Activated T-cell treated with anti-CD3 and anti-CD28 coated beads, Interleukin-2, amount 50 U/mL, for 4 hours (primary cell): ENCODE data around the gene INTS12. TPM values are rescaled to one million over a fixed set of nuclear protein-coding genes. Genes with fewer than 3 reads are reported as not detected.
"Not testable (repeated sequence)": the region's sequence is repeated elsewhere in the genome, so short reads cannot be mapped to it uniquely, and the experiment has no call there.

Experiments
- ATAC-seq, 2 donors: fragments of 200-7000 bp; cut with Tn5 transposase; one replicate each; pipeline ENCODE4 v1.10.0; 2021
- DNase-seq: peaks from one replicate; pipeline ENCODE4 v3.0.0-alpha.2; 2020
- H3K27me3 Mint-ChIP-seq: one replicate; pipeline ENCODE4 v1.8.0; 2021; ENCODE audit warnings: low read depth, mixed read lengths
- H3K36me3 Mint-ChIP-seq: one replicate; pipeline ENCODE4 v1.8.0; 2022; ENCODE audit warnings: mixed read lengths; ENCODE audit not compliant: insufficient read depth
- H3K4me1 Mint-ChIP-seq: one replicate; pipeline ENCODE4 v1.8.0; 2021; ENCODE audit warnings: low read depth, mixed read lengths
- H3K4me3 Mint-ChIP-seq: one replicate; pipeline ENCODE4 v1.8.0; 2021; ENCODE audit warnings: mild to moderate bottlenecking, moderate library complexity, mixed read lengths
- H3K9me3 Mint-ChIP-seq: one replicate; pipeline ENCODE4 v1.8.0; 2021; ENCODE audit warnings: mixed read lengths
- total RNA-seq, 3 donors: library from RNA; stranded (reverse); gene quantifications; one replicate each; pipeline ENCODE4 v1.2.1, GENCODE V29; 2021

INTS12 gene, protein sequence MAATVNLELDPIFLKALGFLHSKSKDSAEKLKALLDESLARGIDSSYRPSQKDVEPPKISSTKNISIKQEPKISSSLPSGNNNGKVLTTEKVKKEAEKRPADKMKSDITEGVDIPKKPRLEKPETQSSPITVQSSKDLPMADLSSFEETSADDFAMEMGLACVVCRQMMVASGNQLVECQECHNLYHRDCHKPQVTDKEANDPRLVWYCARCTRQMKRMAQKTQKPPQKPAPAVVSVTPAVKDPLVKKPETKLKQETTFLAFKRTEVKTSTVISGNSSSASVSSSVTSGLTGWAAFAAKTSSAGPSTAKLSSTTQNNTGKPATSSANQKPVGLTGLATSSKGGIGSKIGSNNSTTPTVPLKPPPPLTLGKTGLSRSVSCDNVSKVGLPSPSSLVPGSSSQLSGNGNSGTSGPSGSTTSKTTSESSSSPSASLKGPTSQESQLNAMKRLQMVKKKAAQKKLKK
- 10 to 100 TPM; 24.2 to 26.1 (median 25.2) TPM for total RNA-seq

DNA sequence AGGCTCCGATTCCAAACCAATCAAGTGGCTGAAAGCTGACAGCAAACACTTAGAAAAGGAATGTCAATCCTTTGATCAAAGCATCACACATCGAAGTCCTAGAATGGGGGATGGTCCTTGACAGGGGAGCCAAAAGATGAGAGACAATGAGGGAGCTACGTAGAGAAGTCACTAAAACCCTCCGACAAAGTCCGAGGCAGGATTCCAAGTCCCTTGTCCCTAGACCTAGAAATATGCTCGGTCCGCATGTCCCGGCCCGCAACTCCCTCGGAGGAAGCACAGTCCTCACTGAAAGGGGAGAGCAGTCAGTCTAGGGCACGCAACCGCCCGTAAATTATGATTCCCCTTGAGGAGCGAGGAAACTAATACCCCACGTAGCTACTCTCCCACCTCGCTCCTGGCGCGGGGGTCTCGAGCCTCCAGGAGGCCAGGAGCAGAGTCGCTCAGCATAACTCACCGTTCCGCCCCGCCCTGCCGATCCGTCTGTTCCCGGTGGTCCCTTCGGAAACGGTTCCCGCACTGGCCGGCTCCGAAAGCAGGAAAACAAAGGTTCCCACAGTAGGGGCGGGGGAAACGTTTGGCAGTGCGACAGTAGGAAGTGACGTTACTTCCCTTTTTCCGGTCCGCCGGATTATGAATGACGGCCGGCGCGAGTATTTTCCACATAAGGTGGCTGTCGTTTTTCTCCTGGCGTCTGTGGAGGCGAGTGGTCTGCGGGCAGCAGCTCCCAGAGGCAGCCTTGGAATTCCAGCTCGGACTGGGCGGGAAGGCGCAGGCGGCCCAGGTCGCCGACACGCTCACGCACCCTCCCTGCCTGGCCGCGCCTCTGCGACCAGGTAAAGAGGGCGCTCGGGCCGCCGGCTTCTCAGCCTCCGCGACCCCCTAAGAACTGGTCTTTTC lies at the start of gene INTS12, which contains the start of gene GSTCD:
INTS12 (minus strand) TSS at position 509 of the 900 bp plus-strand sequence. CDS start 8,684 bp downstream, outside the sequence.
GSTCD (plus strand) TSS at position 604 of the 900 bp plus-strand sequence. CDS start 8,830 bp downstream, outside the sequence.
- no peaks in the 10 kb centered on the region for H3K36me3 Mint-ChIP-seq
- no peaks in the 10 kb centered on the region for H3K9me3 Mint-ChIP-seq
- ATAC-seq (peak; percentile 95 to 97), DNase-seq (peak; percentile 84)
- peak within 1 kb of the TSS; percentile 99 for H3K4me3 Mint-ChIP-seq
- peaks cover 27% of the 10 kb centered on the region for H3K4me1 Mint-ChIP-seq
- no peaks in the 10 kb centered on the region for H3K27me3 Mint-ChIP-seq

DNA sequence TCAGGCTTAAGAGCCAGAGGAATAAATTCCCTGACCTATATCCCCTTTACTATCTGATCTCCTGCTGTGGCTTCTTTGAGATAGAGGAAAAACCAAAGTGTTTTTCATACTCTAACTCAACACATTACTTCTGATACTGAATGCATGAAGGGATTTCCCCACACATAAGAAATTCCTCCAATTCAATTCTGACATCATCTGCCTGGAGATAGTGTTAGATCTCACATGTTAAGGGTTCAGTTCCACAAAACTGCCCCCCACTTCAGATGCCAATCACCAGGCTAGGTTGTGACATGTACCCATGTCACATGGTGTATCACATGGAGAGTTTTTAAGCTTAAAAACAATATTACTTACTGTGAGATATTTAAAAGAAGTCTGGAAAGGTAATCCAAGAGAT lies 46.9 kb upstream of the INTS12 start:
- DNase-seq: no peak
- Mint-ChIP-seq H3K36me3 (no peaks in the 10 kb centered on the region), H3K4me1 (no peaks in the 10 kb centered on the region), H3K27me3 (no peaks in the 10 kb centered on the region), H3K9me3 (no peaks in the 10 kb centered on the region), H3K4me3 (no peak overlapping the region)
- ATAC-seq: peak in 1 of 2 donors; percentile 14

DNA sequence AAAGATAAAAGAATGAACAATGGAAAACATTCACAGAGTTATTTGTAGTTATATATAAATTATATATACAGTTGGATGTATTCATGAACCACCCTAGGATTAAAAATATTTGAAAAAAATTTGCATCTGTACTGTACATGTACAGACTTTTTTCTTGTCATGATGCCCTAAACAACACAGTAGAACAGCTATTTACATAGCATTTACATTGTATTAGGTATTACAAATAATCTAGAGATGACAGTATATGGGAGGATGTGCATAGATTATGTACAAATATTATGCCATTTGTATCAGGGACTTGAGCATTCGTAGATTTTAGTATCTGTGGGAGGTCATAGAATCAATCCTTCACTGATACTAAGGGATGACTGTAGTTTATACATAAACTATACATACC lies 44.9 kb upstream of the INTS12 start:
- DNase-seq (no peak), ATAC-seq (no peak)
- Mint-ChIP-seq H3K27me3 (no peaks in the 10 kb centered on the region), H3K36me3 (no peaks in the 10 kb centered on the region), H3K4me3 (no peak overlapping the region), H3K4me1 (no peaks in the 10 kb centered on the region), H3K9me3 (no peaks in the 10 kb centered on the region)

DNA sequence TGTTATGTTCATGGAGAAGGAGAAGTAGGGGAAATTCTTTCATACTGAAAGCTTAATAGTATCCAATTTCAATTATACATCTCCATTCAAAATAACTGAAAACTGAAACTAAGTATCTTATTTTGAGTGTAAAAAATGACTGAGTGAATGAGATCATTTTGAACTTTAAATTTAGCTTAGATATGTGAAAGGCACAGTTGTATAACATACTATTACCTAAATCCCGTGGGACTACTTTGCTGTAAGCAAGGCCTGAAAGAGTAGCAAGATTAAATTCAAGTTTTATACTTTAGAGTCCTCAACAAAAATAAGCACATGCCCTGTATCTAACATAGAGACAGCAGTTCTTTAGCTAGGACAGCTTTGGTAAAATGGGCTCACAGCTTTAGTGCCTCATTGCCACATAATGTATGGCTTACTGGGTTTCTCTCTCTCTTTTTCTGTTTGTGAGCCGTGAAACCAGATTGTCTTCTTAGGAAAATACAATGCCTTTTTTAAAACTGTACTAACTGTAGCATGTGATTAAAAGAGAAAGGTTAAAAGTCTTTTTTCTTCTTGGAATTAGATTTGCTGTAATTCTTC lies 43.3 kb upstream of the INTS12 start:
- no peaks in the 10 kb centered on the region for H3K36me3 Mint-ChIP-seq
- DNase-seq (no peak), ATAC-seq (no peak)
- no peaks in the 10 kb centered on the region for H3K27me3 Mint-ChIP-seq
- H3K9me3 Mint-ChIP-seq: no peaks in the 10 kb centered on the region
- H3K4me1 Mint-ChIP-seq: no peaks in the 10 kb centered on the region
- no peak overlapping the region for H3K4me3 Mint-ChIP-seq

DNA sequence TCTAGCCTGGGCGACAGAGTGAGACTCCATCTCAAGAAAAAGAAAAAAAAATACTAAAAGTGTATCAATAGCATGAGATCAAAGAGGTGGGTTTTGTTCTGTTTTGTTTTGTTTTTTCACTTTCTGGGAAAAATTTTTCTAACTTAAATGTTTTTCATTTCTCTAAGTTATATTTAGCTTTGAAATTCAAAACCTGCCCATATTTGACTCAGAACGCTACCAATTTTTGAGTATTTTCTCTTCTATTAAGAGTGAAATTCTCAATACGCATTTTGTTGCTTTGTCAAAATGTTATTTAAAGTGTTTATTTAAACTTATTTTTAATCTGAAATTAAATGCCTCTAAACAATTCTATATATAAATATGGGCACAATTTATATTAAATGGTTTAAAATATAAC lies 39.7 kb upstream of the INTS12 start:
- Mint-ChIP-seq H3K9me3 (no peaks in the 10 kb centered on the region), H3K4me1 (no peaks in the 10 kb centered on the region), H3K27me3 (no peaks in the 10 kb centered on the region), H3K4me3 (no peak overlapping the region), H3K36me3 (peaks cover 2% of the 10 kb centered on the region)
- DNase-seq (no peak), ATAC-seq (no peak)

DNA sequence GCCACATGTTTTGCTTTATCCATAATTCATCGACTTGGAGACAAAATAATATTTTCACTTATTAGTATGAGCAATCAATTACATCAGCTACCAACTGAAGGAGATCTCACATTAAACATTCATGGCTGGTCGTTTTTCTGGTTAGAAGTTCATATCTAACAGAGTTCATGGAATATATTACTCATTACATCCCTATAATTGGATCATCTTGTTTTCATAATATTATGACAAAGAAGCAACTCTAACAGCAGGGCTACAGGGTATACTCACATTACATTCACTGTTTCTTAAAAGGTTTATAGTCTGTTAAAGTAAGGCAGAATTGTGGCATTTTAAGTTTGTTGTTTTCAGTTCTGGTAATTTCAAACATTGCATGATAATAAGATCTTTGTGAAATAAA lies 33.1 kb upstream of the INTS12 start:
- ATAC-seq (no peak), DNase-seq (no peak)
- H3K36me3 Mint-ChIP-seq: peaks cover 25% of the 10 kb centered on the region
- no peaks in the 10 kb centered on the region for H3K27me3 Mint-ChIP-seq
- H3K4me1 Mint-ChIP-seq: no peaks in the 10 kb centered on the region
- H3K9me3 Mint-ChIP-seq: peaks cover 22% of the 10 kb centered on the region
- no peak overlapping the region for H3K4me3 Mint-ChIP-seq

DNA sequence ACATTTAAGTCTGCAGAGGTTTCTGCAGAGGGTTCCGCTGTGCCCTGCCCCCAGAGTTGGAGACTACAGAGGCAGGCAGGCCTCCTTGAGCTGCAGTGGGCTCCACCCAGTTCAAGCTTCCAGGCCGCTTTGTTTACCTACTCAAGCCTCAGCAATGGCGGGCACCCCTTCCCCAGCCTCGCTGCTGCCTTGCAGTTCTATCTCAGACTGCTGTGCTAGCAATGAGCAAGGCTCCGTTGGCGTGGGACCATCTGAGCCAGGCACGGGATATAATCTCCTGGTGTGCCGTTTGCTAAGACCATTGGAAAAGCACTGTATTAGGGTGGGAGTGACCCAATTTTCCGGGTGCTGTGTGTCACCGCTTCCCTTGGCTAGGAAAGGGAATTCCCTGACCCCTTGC lies 26.7 kb upstream of the INTS12 start:
- peaks cover 26% of the 10 kb centered on the region for H3K9me3 Mint-ChIP-seq
- H3K4me3 Mint-ChIP-seq, DNase-seq, H3K27me3 Mint-ChIP-seq, H3K4me1 Mint-ChIP-seq, ATAC-seq: not testable (repeated sequence)
- peaks cover 59% of the 10 kb centered on the region for H3K36me3 Mint-ChIP-seq

DNA sequence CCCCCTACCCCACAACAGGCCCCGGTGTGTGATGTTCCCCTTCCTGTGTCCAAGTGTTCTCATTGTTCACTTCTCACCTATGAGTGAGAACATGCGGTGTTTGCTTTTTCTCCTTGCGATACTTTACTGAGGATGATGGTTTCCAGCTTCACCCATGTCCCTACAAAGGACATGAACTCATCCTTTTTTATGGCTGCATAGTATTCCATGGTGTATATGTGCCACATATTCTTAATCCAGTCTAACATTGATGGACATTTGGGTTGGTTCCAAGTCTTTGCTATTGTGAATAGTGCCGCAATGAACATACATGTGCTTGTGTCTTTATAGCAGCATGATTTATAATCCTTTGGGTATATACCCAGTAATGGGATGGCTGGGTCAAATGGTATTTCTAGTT lies 21.4 kb upstream of the INTS12 start:
- peaks cover 43% of the 10 kb centered on the region for H3K36me3 Mint-ChIP-seq
- DNase-seq, ATAC-seq, H3K9me3 Mint-ChIP-seq, H3K4me1 Mint-ChIP-seq, H3K27me3 Mint-ChIP-seq, H3K4me3 Mint-ChIP-seq: not testable (repeated sequence)

DNA sequence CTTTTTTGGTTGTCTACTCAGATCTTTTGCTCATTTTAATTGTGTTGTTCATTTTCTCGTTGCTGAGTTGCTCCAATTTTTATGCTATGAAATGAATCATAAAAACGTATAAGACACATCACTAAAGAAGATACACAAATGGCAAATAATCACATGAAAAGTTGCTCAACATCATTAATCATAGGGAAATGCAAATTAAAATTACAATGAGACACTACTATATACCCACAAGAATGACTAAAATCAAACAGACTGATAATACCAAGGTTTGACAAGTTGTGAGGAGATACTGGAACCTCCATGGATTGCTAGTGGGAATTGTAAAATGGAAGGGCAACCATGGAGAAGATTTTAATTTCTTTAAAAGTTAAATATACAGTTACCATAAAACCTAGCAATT lies 17.1 kb upstream of the INTS12 start:
- H3K4me3 Mint-ChIP-seq: no peak overlapping the region
- no peaks in the 10 kb centered on the region for H3K27me3 Mint-ChIP-seq
- peaks cover 17% of the 10 kb centered on the region for H3K36me3 Mint-ChIP-seq
- no peaks in the 10 kb centered on the region for H3K4me1 Mint-ChIP-seq
- ATAC-seq (no peak), DNase-seq (no peak)
- peaks cover 6% of the 10 kb centered on the region for H3K9me3 Mint-ChIP-seq

DNA sequence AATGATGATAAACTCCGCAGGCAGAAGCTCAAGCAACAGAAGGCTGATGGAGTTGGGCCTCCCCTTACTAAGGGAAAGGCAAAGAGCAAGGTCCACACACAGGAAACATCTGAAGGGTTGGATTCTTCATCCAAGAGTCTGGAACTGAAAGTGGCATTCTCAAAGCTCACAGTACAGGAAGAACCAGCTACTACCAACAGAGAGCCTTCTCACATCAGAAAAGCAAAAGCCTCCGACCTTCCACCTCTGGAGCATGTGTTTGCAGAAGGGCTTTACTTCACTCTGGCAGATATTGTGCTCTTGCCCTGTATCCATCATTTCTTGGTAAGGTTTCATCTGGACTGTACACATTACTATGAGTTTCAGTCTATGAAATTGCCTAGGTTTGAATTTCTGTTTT lies 10.7 kb upstream of the INTS12 start:
- peaks cover 7% of the 10 kb centered on the region for H3K36me3 Mint-ChIP-seq
- peaks cover 1% of the 10 kb centered on the region for H3K4me1 Mint-ChIP-seq
- no peaks in the 10 kb centered on the region for H3K9me3 Mint-ChIP-seq
- DNase-seq (no peak), ATAC-seq (no peak)
- no peak overlapping the region for H3K4me3 Mint-ChIP-seq
- no peaks in the 10 kb centered on the region for H3K27me3 Mint-ChIP-seq

DNA sequence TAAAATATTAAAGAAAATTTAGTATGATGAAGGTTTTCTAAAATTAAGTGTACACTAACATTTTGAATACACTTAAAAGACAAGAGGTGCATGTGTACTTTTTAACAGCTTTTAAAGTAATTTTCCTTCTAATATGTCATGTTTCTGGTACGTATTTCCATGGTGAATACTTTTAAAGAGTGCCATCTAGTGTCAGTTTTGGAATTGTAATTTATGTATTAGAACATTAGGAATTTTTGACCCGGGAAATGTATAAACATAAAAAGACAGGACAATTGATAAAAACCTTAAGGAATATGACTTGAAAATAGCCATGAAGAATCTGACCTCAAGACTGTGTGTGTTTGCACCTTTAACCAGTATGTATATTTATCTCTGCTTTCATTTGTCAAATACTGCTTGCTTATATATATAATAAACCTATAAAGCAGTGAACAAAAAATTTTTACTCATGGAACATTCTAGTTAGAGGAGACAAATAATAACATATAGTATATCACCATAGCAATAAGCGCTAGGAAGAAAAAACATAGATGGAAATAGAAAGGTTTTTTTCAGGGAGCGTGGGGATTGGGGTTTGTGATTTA lies 7.3 kb upstream of the INTS12 start:
- H3K27me3 Mint-ChIP-seq: no peaks in the 10 kb centered on the region
- peaks cover 7% of the 10 kb centered on the region for H3K36me3 Mint-ChIP-seq
- H3K4me3 Mint-ChIP-seq: no peak overlapping the region
- DNase-seq (no peak), ATAC-seq (no peak)
- peaks cover 1% of the 10 kb centered on the region for H3K4me1 Mint-ChIP-seq
- H3K9me3 Mint-ChIP-seq: no peaks in the 10 kb centered on the region

DNA sequence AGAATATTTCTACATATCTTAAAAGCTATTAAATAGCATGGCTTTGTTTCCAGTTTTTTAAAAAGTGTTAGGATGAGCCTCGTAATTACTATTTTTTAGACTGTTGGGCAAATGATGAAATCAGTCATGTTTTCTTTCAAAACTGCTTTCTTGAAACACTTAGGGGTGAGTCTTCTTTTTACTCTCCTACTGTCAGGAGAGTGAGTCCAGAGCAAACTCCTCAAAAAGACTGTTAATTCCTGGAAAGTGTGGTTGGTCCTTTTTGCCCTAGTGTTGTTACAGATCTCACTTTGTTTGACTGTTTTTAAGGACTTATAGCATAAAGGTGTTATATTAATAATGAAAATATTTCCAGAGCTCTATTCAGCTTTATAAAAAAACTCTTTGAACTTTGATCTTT lies 6.4 kb upstream of the INTS12 start:
- DNase-seq (no peak), ATAC-seq (no peak)
- Mint-ChIP-seq H3K4me3 (no peak overlapping the region), H3K4me1 (peaks cover 1% of the 10 kb centered on the region), H3K9me3 (no peaks in the 10 kb centered on the region), H3K27me3 (no peaks in the 10 kb centered on the region), H3K36me3 (peaks cover 3% of the 10 kb centered on the region)

DNA sequence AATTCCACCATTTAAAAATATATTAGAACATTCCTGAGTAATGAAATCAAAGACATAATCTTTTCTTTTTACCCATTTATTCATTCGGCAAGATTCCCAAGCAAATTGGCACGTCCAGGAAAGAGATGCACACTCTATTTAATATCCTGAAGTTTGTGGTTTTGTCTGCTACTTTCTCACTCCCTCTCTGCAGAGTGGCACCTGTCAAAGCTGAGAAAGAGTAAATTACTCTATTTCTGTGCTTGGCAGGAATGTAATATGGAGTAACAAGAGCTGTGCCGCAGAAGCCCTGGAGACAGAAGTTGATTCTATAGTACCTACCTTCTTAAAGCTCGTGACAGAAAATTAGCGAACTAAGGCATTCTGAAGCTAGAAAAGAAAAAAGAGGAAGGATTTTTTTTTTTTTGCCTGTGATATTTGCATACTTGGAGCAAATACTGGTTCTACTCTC lies 5.6 kb upstream of the INTS12 start:
- peaks cover 3% of the 10 kb centered on the region for H3K4me1 Mint-ChIP-seq
- DNase-seq: no peak
- H3K36me3 Mint-ChIP-seq: no peaks in the 10 kb centered on the region
- H3K9me3 Mint-ChIP-seq: no peaks in the 10 kb centered on the region
- no peaks in the 10 kb centered on the region for H3K27me3 Mint-ChIP-seq
- ATAC-seq: no peak
- no peak overlapping the region for H3K4me3 Mint-ChIP-seq

DNA sequence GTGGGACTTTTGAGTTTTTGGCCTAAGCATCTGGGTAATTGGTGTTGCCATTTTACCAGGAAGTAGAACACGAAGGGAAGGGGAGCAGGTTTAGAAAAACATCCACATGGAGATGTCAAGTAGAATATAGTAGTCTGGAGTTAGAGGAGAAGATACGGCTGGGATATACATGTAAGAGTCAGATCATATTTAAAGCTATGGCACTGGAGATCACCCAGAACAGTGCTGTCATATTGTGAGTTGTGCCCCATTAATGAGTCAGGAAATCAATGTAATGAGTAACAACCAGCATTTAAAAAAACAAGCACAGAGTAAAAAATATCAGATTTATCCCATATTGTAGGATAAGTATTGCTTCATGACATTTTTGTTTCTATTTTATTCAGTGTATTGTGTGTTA lies 4.3 kb upstream of the INTS12 start:
- H3K36me3 Mint-ChIP-seq: no peaks in the 10 kb centered on the region
- no peak overlapping the region for H3K4me3 Mint-ChIP-seq
- H3K4me1 Mint-ChIP-seq: peaks cover 8% of the 10 kb centered on the region
- H3K27me3 Mint-ChIP-seq: no peaks in the 10 kb centered on the region
- no peaks in the 10 kb centered on the region for H3K9me3 Mint-ChIP-seq
- ATAC-seq (no peak), DNase-seq (no peak)
